ENCODE measurements around the gene SELENOF. TPM values are rescaled to one million over a fixed set of nuclear protein-coding genes. Genes with fewer than 3 reads are reported as not detected.

SELENOF gene
- total RNA-seq, result 152 and 213 TPM in 2 replicates

DNA sequence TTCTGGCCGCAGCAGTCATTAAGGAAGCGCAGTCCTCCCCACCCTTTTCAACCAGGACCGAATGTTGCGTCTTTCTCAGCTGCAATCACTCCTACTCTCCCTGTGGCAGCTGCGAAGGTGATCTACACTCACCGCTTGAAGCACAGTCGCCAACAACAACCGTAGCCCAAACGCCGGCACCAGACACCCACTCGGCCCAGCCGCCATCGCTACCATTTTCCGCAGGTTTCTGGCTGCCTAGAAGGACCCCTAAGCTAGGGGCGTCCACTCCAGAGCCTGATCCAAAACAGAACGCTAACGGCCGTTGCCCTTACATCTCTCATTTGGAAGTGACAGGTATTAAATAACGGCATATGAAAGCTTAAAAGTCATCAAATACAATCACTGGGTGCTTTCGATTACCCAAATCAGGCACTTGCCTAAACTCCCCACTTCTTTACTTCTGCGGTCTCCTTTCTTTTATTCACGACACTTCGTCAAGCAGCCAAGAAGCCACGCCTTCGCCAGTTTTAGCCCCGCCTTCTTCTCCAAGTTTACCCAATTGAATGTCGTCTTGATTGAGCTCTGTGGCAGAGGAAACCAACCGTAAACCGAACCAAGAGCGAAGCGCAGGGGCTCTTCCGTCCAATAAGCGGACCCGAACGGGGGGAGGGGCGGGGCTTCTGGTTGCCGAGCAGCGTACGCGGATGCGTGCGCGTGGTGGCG lies at the start of gene SELENOF:
Gene SELENOF, minus strand, starts transcription at position 231 of the 705 bp plus-strand sequence. Its CDS starts 15 bp downstream, at position 216.

DNA sequence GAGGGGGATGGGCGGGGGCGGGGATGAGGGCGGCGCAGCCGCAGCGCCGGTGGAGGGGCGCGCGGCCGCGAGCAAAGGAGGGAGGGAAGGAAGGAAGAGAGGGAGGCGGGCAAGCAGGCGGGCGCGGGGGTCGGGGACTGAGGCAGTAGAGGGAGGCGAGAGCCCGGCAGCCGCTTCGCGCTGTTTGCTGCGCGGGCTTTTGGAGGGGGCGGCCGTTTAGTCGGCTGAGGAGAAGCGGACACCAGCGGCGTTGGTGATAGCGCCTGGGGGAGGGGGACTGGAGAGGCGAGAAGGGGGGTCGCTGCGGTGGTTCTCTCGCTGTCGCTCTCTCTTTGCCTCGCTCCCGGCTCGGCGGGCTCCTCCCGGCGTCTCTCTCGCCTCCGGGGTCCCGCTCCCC lies 673 bp upstream of the SELENOF start, which contains the start of gene HS2ST1:
Gene HS2ST1, plus strand, starts transcription at position 35 of the 397 bp plus-strand sequence.

Other genes starting within 250 kb of the SELENOF start
- gene SH3GLB1, start 209.6 kb downstream of the SELENOF start, total RNA-seq, result 47.8 and 77.7 TPM in 2 replicates
- 24.2 and 31.3 TPM in 2 replicates for gene HS2ST1, start 509 bp upstream of the SELENOF start, total RNA-seq

Data from placental pericyte (primary cell).